Measurements from ENCODE around the gene NRG2. TPM values are rescaled to one million over a fixed set of nuclear protein-coding genes. Genes with fewer than 3 reads are reported as not detected.

Gene NRG2
- polyA plus RNA-seq, 1 of the 3 experiments (the other 2 are of a cell fraction), result 3.7 TPM

DNA sequence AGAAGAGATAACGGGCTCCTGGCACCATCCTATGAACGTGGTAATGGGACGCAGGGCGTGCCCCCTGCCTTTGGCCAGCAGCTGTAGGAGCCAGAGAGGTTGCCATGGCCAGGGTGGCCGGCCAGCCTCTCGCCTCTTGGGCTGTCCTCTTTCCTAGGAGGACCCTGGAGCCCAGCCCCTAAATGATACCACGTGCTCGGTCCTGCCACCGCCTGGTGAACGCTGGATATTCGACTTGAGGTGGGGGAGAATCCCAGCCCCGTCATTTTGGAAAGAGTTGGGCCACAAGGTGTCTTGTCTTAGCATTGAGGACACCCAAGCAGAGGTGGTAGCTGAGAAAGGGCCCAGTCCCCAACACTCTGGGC lies 391 bp upstream of the NRG2 start (continued):
- no peak for TF ChIP-seq RFX5 (IDR thresholded peaks at IDR 0.05; ENCODE audit: low read length)
- no peak for TF ChIP-seq MEF2A (IDR thresholded peaks at IDR 0.05; ENCODE audit: borderline replicate concordance, low read depth)
- no peak for TF ChIP-seq NFIC (IDR thresholded peaks at IDR 0.05; ENCODE audit: borderline replicate concordance)
- no peak for TF ChIP-seq GABPA (IDR thresholded peaks at IDR 0.05; ENCODE audit: low read depth)
- TF ChIP-seq GATA2 (CRISPR knock-in tag; IDR thresholded peaks at IDR 0.05), result no peak
- no peak for TF ChIP-seq RXRA (IDR thresholded peaks at IDR 0.05; ENCODE audit: borderline replicate concordance, low read depth)
- no peak for TF ChIP-seq SIN3A (IDR thresholded peaks at IDR 0.05; ENCODE audit: borderline replicate concordance, low read depth, low read length)
- peak; percentile 82 for TF ChIP-seq MXI1 (IDR thresholded peaks at IDR 0.05; ENCODE audit: low read depth, low read length)
- TF ChIP-seq TAF1 (IDR thresholded peaks at IDR 0.05; ENCODE audit: borderline replicate concordance, low read depth, low read length), result no peak
- TF ChIP-seq POLR2AphosphoS5 (IDR thresholded peaks at IDR 0.05; ENCODE audit: low read depth, low read length), result no peak
- 0 out of 2 replicates have a peak, but pooled peaks have one; percentile 16 for TF ChIP-seq RAD21 (IDR thresholded peaks at IDR 0.05; ENCODE audit: low read length)
- TF ChIP-seq RCOR1 (IDR thresholded peaks at IDR 0.05; ENCODE audit: low read length), result 0 out of 2 replicates have a peak, but pooled peaks have one; percentile 5

GRCh38 chr5:140042393-140042642 lies 781 bp downstream of the NRG2 start:
- no peaks in the 10 kb centered on the region for H3K36me3 ChIP-seq (replicated peaks in 1 of 2; ENCODE audit: control insufficient read depth in 1 of 2, insufficient read depth in 2 of 2, low read length in 1 of 2)
- 0 out of 2 replicates have a peak, but pooled peaks cover 4% of the 10 kb centered on the region for H3K27me3 ChIP-seq (ENCODE audit: insufficient read depth)
- peak overlapping the region; percentile 96 for H3K4me2 ChIP-seq
- no peak for TF ChIP-seq TAF1 (IDR thresholded peaks at IDR 0.05; ENCODE audit: borderline replicate concordance, low read depth, low read length)
- peak; percentile 18; the same call in 1 of the 2 replicates for TF ChIP-seq MXI1 (IDR thresholded peaks at IDR 0.05; ENCODE audit: low read depth, low read length)
- CTCF ChIA-PET, result interaction anchor here (0.9 to 2.7 kb wide), 13 partner anchors 12 to 410 kb away, joined by 3 to 27 read pairs (median 5); no protein-coding TSS in a partner anchor
- peak overlapping the region; percentile 88 to 92 for H3K4me3 ChIP-seq (ENCODE audit: low read depth in 2 of 2, low read length in 1 of 2)
- peaks cover 14% of the 10 kb centered on the region for H3F3A ChIP-seq (replicated peaks; ENCODE audit: insufficient read depth)
- H3K4me1 ChIP-seq (ENCODE audit: control insufficient read depth in 1 of 2, insufficient read depth in 2 of 2, low read depth in 1 of 2, low read length in 1 of 2), result peaks cover 0 to 32% of the 10 kb centered on the region in 2 experiments; a peak in 2 of 4 replicates
- H3K27ac ChIP-seq (ENCODE audit: low read depth in 2 of 2, low read length in 1 of 2), result peak overlapping the region; percentile 67 to 93; a peak in 3 of 4 replicates
- no peaks in the 10 kb centered on the region for H3K9me3 ChIP-seq
- peak overlapping the region; percentile 45; the same call in 1 of the 2 replicates for H3K9ac ChIP-seq
- POLR2A ChIA-PET, result no interaction called here
- 0% methylated on average over 10 of the region's 19 CpGs for WGBS (ENCODE audit: low lambda C conversion rate)
- H2AFZ ChIP-seq (ENCODE audit: low read depth), result peak overlapping the region; percentile 95
- H3K9me2 ChIP-seq, result no peaks in the 10 kb centered on the region
- H3K79me2 ChIP-seq (ENCODE audit: insufficient read depth), result peaks cover 5% of the 10 kb centered on the region; the same call in 1 of the 2 replicates
- H4K20me1 ChIP-seq (ENCODE audit: insufficient read depth), result no peaks in the 10 kb centered on the region
- no peak for DNase-seq

DNA sequence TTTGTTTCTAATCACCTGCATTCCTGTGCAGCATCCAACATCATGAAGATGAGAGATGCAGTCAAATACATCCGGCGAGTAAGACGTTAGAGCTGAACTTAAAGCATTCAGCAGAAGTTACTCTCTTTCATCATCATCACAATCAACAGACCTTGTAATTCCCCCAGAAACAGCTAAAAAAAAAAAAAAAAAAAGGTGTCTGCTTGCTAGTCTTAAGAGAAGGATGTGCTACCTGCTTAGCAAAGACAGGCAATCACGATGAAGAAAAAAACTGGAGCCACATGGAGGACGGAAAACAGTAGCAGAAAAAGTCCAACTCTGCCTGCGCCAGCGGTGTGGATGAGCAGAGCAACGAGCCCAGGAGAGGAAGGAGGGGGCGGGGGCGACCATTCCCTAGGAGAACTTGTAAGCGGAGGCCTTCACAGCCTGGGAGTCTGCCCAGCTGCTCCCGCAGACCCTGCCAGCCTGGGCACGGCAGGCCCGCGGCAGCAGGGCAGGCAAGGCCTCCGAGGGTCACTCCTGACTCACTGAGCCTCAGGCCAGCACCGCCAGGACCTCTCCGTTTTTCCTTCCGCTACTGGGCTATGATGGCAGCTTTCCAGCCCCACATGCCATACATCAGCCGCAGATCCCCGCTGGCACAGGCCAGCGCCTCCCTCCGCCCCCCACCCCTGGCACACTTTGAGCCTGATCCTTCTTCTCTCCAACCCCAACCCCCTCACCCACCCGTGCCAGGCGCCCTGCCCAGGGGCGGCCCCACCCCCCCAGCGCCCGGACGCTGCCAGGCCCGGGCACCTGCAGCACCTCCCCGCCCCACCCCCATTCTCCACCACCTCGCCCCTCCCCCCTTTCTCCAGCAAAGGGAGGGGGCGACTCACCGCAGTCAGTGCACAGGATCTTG lies 1.4 kb downstream of the NRG2 start:
- peak overlapping the region; percentile 88 to 92 for H3K4me3 ChIP-seq (ENCODE audit: low read depth in 2 of 2, low read length in 1 of 2)
- no peaks in the 10 kb centered on the region for H3K9me3 ChIP-seq
- ChIA-PET CTCF (interaction anchor here (0.7 to 4.6 kb wide), 16 partner anchors 12 to 410 kb away, joined by 3 to 58 read pairs (median 4); no protein-coding TSS in a partner anchor), POLR2A (interaction anchor here (1.0 kb wide), 1 partner anchor 374 kb away, joined by 3 read pairs; no protein-coding TSS in a partner anchor)
- H3K27me3 ChIP-seq (ENCODE audit: insufficient read depth), result 0 out of 2 replicates have a peak, but pooled peaks cover 4% of the 10 kb centered on the region
- H3K4me2 ChIP-seq, result peak overlapping the region; percentile 96
- no peaks in the 10 kb centered on the region for H3K9me2 ChIP-seq
- peak overlapping the region; percentile 53; the same call in 1 of the 2 replicates for H3K9ac ChIP-seq
- WGBS (ENCODE audit: low lambda C conversion rate), result 3% methylated on average over 21 of the region's 34 CpGs
- H2AFZ ChIP-seq (ENCODE audit: low read depth), result peak overlapping the region; percentile 95; the same call in 1 of the 2 replicates
- peaks cover 0 to 32% of the 10 kb centered on the region in 2 experiments; a peak in 2 of 4 replicates for H3K4me1 ChIP-seq (ENCODE audit: control insufficient read depth in 1 of 2, insufficient read depth in 2 of 2, low read depth in 1 of 2, low read length in 1 of 2)
- H3F3A ChIP-seq (replicated peaks; ENCODE audit: insufficient read depth), result peaks cover 14% of the 10 kb centered on the region
- H3K27ac ChIP-seq (ENCODE audit: low read depth in 2 of 2, low read length in 1 of 2), result peak overlapping the region; percentile 67 to 93
- H4K20me1 ChIP-seq (ENCODE audit: insufficient read depth), result no peaks in the 10 kb centered on the region
- peaks cover 5% of the 10 kb centered on the region; the same call in 1 of the 2 replicates for H3K79me2 ChIP-seq (ENCODE audit: insufficient read depth)
- H3K36me3 ChIP-seq (replicated peaks in 1 of 2; ENCODE audit: control insufficient read depth in 1 of 2, insufficient read depth in 2 of 2, low read length in 1 of 2), result no peaks in the 10 kb centered on the region
- peak; percentile 83 for DNase-seq
- TF ChIP-seq MEF2A (IDR thresholded peaks at IDR 0.05; ENCODE audit: borderline replicate concordance, low read depth), result no peak
- no peak for TF ChIP-seq EZH2phosphoT487 (IDR thresholded peaks at IDR 0.05; ENCODE audit: borderline replicate concordance, low read depth)
- TF ChIP-seq YY1 (IDR thresholded peaks at IDR 0.05; ENCODE audit: low read depth), result no peak; the same call in 1 of the 2 replicates
- no peak for TF ChIP-seq SMC3 (IDR thresholded peaks at IDR 0.05; ENCODE audit: low read depth, low read length)
- TF ChIP-seq NFIC (IDR thresholded peaks at IDR 0.05; ENCODE audit: borderline replicate concordance), result peak; percentile 86
- no peak for TF ChIP-seq RAD21 (IDR thresholded peaks at IDR 0.05; ENCODE audit: low read length)
- TF ChIP-seq USF2 (IDR thresholded peaks at IDR 0.05; ENCODE audit: borderline replicate concordance, low read depth, low read length), result no peak
- peak; percentile 23; the same call in 1 of the 2 replicates for TF ChIP-seq FOSL2 (IDR thresholded peaks at IDR 0.05; ENCODE audit: borderline replicate concordance, low read depth)
- TF ChIP-seq MXI1 (IDR thresholded peaks at IDR 0.05; ENCODE audit: low read depth, low read length), result peak; percentile 72; the same call in 1 of the 2 replicates
- peak; percentile 45 for TF ChIP-seq CHD2 (IDR thresholded peaks at IDR 0.05; ENCODE audit: low read length, partially characterized antibody)
- no peak; the same call in 1 of the 2 replicates for TF ChIP-seq RCOR1 (IDR thresholded peaks at IDR 0.05; ENCODE audit: low read length)
- TF ChIP-seq TAF1 (IDR thresholded peaks at IDR 0.05; ENCODE audit: borderline replicate concordance, low read depth, low read length), result no peak; the same call in 1 of the 2 replicates
- peak in 1 of 2 experiments; percentile 51; a peak in 1 of 4 replicates for TF ChIP-seq EP300 (IDR thresholded peaks at IDR 0.05; ENCODE audit: borderline replicate concordance in 1 of 2, low read depth in 1 of 2, low read length in 1 of 2)
- TF ChIP-seq FOXM1 (IDR thresholded peaks at IDR 0.05; ENCODE audit: low read depth), result no peak; the same call in 1 of the 2 replicates
